Medulla oblongata (tissue), 1 donor: Measurements from ENCODE around the gene TTC39A.
"Not testable (repeated sequence)": the region's sequence is repeated elsewhere in the genome, so short reads cannot be mapped to it uniquely, and the experiment has no call there.

ENCODE experiments used
- DNase-seq: peaks from one replicate; pipeline ENCODE4 v3.0.0-alpha.2; 2015; ENCODE audit errors: extremely low spot score

Gene TTC39A

DNA sequence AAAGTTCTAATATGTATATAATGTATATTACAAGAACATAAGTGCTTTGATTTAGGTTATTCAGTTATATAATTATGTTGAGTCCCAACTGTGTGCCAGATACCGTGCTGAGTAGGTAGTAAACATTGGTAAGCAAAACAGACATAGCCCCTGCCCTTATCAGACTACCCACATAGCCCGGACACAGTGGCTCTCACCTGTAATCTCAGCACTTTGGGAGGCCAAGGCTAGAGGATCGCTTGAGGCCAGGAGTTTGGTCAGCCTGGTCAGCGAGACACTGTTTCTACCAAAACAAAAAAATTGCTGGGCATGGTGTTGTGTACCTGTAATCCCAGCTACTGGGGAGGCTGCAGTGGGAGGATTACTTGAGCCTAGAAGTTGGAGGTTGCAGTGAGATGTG, 63.6 kb downstream of the TTC39A start:
- no peak for DNase-seq

DNA sequence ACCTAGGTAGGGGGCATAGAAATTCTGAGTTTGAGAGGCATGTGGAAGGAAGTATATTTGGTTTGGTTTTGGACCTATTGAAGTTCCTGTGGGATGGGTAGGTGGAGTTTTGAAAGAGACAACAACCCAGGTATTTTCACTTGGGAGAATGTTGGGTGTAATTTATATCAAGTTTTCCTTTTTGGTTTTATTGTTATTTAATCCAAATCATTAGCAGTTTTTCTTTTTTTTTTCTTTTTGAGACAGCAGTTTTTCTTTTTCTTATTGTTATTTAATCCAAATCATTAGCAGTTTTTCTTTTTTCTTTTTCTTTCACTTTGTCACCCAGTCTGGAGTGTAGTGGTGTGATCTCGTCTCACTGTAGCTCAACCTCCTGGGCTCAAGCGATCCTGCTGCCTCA, 64.2 kb downstream of the TTC39A start:
- no peak for DNase-seq

DNA sequence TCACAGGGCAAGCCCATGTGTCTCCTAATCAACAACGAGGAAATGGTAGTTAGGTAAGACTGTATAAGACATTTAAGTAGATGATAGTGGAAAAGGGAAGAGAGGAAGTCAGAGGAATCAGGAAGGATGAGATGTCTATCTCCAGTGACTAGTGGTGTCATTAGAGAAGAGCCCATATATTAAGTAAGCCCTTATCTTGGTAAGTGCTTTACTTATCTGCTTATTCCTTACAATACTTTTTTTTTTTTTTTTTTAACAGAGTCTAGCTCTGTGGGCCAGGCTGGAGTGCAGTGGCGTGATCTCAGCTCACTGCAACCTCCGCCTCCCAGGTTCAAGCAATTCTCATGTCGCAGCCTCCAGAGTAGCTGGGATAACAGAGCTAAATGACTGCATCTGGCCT, 64.7 kb downstream of the TTC39A start:
- DNase-seq: no peak

DNA sequence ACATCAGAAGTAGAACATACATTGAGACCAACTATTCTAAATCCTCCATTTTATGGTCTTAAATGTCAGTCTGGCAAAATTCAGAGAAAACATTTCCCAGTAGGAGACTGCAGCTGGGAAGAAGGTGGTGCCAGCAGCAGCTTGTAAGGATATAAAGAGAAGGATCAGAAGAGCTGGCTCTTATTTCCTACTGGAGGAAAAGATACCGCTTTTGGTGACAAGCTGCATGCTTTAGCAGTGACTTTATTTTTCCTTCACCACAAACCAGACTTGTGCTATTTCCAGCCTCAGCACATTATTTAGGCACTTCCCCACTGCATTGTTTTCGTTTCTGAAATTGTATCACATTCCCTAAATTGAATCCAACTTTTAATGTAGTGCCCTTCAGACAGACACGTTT, 65.9 kb downstream of the TTC39A start:
- DNase-seq: no peak

DNA sequence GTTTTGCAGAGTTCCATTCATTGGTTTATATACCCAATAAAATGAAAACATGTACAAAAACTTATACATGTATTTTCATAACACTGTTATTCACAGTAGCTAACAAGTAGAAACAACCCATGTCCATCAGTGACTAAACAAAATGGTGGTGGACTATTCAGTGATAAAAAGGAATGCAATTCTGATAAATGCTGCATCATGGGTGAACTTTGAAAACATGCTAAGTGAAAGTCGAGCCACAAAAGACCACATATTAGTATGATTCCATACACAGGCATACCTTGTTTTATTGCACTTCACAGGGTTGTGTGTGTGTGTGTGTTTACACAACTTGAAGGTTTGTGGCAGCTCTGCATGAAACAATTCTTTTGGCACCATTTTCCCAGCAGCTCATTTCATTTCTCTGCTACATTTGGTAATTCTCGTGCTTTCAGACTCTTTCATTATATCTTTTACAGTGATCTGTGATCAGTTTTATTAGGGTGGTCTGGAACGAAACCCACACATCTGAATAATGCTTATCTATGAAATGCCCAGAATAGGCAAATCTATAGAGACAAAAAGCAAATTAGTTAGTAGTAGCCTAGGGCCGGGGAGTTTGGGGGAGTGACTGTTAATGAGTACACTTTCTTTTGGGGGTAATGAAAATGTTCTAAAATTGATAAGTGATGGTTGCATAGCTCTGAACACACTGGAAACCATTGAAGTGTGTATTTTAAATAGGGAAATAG, 67.0 kb downstream of the TTC39A start:
- DNase-seq: no peak

DNA sequence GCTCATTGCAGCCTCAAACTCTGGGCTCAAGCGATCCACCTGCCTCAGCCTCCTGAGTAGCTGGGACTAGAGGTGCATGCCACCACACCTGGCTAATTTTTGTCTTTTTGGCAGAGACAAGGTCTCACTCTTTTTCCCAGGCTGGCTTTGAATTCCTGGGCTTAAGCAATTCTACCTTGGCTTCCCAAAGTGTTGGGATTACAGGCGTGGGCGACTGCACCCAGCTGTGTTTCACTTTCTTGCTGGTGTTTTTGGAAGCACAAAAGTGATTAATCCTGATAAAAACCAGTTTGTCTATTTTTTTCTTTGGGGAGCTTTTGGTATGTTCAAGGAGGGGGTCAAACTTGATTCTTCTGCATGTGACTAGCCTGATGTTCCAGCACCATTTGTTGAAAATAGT, 75.0 kb downstream of the TTC39A start:
- no peak for DNase-seq

DNA sequence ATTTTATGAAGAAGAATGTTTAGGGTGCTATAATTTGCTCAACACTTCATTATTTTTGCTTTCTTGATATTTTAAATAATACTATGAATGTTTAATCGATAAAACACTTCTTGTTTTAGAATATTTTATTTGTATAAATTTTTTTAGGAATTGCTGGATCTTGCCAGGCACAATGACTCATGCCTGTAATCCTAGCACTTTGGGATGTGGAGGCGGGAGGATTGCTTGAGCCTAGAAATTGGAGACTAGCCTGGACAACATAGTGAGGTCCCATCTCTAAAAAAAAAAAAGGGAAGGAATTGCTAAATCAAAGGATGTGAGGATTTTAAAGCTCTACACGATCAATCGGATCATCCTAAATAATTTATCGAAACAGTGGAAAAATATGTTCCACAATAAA, 76.7 kb downstream of the TTC39A start:
- no peak for DNase-seq

DNA sequence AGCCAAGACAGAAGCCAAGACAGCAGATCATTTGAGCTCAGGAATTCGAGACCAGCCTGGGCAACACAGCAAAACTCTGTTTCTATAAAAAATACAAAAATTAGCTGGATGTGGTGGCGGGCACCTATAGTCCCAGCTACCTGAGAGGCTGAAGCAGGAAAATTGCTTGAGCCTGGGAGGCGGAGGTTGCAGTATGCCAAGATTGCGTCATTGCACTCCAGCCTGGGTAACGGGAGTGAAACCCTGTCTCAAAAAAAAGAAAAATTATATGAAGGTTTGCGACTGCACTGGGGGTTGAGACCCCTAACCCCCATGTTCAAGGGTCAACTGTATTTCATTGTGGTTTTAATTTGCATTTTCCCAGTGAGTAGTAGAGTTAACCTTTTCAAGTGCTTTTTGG, 78.0 kb downstream of the TTC39A start:
- no peak for DNase-seq

DNA sequence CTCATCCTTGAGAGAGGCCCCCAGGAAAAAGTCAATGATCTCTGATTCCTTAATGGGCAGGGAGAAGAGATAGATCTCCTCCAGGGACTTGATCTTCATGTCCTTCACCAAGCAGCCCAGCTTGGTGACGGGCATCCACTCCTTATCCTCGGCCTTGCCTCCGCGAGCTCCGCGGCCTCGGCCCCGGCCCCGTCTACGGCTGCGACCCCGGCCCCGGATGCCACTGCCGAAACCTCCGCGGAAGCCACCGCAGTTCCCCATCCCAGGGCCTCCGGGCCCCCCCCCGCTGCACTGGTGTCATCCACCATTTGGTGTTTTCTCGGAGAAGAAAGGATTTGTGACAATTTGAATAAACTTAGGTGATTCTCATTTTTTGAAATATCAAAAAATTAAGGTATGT, 79.2 kb downstream of the TTC39A start:
- not testable (repeated sequence) for DNase-seq

DNA sequence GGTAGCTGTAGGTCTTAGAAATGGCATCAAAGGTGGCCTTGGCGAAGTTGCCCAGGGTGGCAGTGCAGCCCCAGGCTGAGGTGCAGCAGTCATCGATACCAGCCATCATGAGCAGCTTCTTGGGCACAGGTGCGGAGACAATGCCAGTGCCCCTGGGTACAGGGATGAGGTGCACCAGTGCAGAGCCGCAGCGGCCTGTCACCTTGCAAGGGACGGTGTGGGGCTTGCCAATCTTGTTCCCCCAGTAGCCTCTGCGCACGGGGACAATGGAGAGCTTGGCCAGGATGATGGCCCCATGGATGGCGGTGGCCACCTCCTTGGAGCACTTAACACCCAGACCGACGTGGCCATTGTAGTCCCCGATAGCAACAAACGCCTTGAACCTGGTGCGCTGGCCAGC, 79.6 kb downstream of the TTC39A start:
- not testable (repeated sequence) for DNase-seq

DNA sequence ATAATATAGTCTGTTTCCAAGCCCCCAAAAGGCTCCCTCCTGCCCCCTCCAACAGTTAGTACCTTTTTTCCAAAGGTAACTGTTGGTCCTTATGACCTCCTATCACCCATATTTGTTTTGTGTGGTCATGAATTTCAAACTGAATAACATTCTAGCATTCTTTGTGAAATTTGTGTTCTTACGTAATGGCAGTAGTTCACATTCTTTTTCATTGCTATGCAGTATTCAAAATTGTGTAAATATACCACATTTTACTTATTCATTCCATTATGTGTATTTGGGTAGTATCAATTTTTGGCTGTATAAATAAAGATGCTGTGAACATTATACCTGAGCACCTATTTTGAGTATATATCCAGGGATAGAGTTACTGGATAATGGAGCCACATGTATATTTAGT, 80.9 kb downstream of the TTC39A start:
- no peak for DNase-seq

DNA sequence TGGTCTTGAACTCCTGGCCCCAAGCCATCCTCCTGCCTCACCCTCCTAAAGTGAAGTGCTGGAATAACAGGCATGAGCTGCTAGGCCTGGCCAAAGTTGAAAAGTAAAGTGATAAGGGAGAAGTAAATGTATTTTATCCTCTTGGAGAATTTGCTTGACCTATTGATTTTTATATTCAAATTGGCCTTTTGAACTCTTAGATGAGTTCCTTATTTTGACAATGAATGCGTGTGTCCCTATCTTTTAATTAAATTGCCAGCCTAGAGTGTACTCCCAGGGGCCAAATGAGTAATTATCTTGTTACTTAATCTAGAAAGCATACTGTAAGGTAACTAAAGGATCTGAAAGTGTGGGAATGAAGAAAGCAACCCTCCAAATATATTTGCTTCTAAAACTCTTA, 82.9 kb downstream of the TTC39A start:
- DNase-seq: no peak

DNA sequence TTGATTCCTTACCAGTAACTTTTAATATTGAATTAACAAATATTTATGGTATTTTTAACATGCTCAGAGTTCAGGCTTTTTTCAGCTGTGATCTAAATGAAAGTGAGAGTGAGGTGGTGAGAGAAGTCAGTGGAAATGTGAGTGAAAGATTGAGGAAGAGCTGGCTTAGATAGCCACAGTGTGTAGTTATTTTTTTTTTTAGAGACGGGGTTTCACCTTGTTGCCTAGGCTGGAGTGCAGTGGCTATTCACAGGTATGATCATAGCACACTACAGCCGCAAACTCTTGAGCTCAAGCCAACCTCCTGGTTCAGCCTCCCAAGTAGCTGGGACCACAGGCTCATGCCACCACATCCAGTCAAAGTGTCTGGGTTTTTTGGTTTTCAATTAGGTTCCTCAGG, 83.3 kb downstream of the TTC39A start:
- no peak for DNase-seq

DNA sequence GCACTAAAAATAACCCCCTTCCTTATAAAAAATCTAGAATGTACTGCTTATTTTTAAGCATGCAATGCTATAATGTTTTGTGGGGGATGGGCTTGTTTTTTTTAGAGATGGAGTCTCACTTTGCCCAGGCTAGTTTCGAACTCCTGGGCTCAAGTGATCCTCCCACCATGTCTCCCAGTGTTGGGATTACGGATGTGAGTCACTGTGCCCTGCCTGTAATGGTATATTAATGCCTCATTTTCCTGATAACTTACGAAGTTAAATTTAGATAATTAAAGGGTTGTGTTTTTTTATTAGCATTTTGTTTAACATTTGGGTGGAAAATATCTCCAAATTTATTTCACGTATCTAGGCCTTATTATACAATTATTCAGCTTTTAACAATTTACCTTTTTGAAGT, 87.8 kb downstream of the TTC39A start:
- DNase-seq: no peak

DNA sequence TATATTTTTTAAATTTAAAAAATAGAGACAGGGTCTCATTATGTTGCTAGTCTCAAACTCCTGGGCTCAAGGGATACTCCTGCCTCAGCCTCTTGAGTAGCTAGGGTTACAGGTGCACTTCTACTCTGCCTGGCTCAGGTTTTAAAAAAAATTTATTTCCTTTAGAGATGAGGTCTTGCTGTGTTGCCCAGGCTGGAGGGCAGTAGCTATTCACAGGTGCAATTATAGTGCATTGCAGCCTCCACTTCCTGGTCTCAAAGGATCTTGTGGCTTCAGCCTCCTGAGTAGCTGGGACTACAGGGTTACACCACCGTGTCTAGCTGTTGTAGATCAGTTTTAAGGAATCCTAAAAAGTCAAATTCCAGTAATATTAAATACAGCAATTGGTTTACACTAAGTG, 89.2 kb downstream of the TTC39A start:
- DNase-seq: no peak

DNA sequence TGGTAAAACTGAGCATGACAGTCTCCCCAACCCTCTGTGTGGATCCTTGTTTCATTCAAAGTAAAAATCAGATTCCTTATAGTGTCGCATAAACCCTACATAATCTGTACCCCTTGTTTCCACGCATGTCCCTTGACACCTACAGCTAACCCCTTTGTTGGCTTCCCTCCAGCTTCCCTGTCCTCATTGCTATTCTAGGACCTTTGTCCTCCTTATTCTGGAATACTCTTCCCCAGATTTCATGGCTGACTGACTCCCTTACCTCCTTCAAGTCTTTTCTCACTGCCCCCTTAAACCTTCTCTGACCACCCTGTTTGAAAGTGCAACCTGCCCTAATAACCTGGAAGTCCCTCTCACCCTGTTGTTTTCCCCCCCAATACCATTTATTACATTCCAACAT, 90.3 kb downstream of the TTC39A start:
- peak; percentile 49 for DNase-seq

DNA sequence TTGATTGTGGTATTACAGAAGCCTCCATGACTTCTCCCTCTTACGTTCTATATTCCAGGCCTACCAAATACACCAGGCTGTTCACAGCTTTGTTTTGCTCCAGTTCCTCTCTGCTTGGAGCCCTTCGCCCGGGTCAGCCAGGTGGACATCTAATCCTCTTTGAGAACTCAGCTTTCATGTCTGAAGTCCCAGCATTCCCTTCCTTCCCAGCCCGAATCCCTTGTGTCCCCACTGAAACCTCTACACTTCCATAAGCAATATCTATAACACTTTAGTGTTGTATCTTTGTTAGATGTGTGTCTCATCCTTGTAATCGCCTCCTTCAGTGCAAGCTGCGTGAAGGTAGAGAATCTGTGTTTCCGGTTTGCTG, 92.3 kb downstream of the TTC39A start:
- peak; percentile 55 for DNase-seq

DNA sequence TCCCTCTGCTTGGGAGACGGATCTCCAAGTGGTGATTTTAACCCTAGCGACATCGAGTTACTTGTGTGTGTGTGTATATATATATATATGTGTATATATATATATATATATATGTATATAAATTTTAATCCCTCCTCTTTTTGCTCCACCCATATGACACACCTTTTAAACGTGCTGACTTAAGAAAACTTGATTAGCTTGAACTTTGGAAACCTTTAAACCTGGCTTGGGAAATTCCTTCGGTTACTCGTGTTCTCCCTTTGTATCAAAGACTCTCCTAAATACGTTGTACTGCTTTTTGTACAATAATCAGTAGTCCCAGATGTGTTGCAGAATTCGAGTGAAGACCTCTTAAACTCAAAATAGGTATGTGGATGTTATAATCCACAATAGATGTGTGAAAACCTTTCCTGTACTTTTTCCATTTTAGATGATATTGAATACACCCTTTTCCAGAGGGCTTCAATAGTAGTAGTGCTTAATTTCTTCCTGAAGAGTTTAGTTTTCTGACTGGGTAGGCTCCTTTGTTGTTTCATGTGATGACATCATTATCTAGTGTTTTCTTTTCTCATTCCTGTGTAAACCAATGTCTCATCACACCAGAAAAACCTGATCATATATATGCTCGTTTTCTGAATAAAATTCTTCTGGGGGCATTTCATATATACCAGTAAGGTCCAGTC, 92.9 kb downstream of the TTC39A start:
- DNase-seq: peak; percentile 47
